GM18520 (cell line): Measurements from ENCODE around the gene FASTK.
A peak's percentile ranks its signal among the peaks of the same experiment; 100 is the strongest.

ENCODE experiments used
- ATAC-seq: cut with Tn5 transposase; IDR thresholded peaks from one replicate; pipeline ENCODE4 v1.9.1; 2021; ENCODE audit not compliant: unreplicated experiment

Gene FASTK

GRCh38 chr7:151118108-151119054 lies 37.8 kb upstream of the FASTK start:
- ATAC-seq, result no peak

GRCh38 chr7:151117565-151117964 lies 37.0 kb upstream of the FASTK start:
- ATAC-seq, result no peak

DNA sequence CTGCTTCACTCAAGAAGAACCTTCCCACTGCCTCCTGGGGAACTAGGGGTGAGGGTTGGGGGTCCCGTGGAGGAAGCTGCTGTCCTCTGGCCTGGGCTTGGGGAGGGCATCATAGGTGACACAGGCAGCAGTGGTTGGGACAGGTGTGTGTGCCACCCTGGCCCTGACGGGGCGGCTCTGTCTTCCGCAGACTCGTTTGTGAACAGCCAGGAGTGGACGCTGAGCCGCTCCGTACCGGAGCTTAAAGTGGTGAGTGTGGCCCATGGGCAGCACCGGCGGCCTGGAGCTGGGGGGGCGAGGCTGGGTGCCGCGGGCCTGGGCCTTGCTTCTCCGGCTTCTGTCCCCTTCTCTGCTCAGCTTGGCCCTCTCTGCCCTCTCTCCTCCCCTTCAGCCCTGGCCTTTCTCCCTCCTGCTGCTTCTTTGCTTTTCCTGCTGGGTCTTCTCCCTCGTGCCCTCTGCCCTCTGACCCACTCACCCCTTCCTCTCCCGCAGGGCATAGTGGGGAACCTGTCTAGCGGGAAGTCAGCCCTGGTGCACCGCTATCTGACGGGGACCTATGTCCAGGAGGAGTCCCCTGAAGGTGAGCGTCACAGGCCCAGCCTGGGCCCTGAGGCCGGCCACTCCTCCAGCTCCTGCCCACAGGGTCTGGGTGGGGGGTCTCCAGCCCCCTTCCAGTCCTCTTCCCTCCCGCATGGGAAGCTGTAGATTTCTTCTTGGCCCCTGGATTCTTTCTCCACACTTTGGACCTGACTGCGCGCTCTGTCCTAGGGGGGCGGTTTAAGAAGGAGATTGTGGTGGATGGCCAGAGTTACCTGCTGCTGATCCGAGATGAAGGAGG lies 36.2 kb upstream of the FASTK start:
- no peak for ATAC-seq

- ATAC-seq, result no peak
These were observed 35.3 kb upstream of the FASTK start for GRCh38 chr7:151115836-151116418.

GRCh38 chr7:151115121-151115835 lies 34.7 kb upstream of the FASTK start:
- no peak for ATAC-seq

DNA sequence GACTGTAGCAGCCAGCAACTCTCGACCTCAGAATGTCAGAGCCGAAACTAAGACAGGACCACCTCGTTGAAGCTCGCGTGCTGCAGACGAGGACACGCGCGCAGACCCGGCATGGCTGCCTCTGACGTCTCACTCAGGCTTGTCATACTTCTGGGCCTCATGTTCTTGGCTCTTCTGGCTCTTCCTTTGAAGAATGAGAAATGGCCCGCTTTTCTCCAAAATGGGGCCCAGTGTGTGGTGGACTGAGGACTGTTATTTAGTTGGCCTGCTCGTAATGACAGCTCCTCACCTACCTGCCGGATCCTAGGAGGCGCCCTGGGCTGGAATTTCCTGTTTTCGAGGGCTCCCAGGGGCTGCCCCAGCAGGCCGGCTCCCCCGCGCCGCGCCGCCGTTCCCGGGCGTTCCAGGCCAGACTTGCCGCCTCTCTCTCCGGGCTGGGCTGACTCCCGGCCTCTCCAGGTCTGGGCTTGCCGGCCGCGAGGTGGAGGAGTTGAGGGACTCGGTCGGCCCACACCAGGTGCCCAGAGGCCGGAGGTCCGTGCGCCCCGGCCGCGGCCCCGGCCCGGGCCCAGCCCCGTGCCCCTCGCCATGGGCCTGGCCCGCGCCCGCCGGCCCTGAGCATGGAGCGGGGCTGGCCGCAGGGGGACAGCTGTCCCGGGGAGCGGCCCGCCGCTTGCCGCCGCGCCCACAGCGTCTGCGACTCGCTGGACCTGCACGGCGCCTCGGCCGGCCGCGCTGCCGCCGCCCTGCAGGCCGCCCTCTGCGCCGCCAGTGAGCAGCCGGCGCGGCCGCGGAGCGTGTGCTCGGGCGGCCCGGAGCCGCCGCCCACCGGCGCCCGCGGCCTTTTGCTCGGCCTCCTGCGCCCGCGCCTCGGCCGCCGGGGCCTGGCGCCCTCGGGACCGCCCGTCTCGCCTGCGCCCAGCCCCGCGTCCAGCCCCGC lies 33.8 kb upstream of the FASTK start:
- ATAC-seq, result no peak

GRCh38 chr7:151113344-151114150 lies 32.9 kb upstream of the FASTK start:
- ATAC-seq, result no peak

- ATAC-seq, result peak; percentile 56
These were observed 30.5 kb upstream of the FASTK start for GRCh38 chr7:151110941-151111645.

DNA sequence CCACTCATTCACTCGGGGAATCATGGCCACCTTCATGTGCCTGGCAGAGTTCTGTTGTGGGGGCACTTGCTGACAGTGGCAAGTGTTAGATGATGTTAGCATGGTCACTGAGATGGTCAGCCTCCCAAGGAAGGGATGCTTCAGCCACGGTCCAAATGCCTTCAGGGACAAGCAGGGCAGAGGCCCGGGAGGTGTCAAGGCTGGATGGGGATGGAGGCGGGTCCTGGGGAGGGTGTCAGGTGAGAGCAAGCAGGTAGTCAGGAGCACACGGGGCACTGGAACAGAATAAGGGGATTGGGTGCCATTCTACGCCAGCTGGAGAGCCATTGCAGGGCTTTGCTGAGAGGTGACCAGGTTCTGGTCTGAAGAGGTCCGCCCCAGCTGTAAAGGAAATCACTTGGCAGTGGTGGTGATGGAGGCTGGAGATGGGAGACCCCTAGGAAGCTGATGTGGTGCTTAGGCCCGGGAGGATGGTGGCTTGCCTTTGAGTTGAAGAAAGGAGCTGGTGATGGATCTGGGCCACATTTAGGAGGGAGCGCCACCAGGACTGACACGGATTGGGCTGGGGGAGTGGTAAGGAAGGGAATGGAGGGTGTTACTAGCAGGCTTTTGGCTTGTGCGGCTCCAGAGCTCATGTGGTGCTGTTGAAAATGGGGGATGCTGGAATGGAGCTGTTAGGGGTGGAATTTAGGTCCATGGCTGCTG lies 29.8 kb upstream of the FASTK start:
- ATAC-seq, result no peak

GRCh38 chr7:151109094-151110048 lies 28.8 kb upstream of the FASTK start:
- ATAC-seq, result no peak

- no peak for ATAC-seq
These were observed 27.3 kb upstream of the FASTK start for GRCh38 chr7:151107882-151108281.

DNA sequence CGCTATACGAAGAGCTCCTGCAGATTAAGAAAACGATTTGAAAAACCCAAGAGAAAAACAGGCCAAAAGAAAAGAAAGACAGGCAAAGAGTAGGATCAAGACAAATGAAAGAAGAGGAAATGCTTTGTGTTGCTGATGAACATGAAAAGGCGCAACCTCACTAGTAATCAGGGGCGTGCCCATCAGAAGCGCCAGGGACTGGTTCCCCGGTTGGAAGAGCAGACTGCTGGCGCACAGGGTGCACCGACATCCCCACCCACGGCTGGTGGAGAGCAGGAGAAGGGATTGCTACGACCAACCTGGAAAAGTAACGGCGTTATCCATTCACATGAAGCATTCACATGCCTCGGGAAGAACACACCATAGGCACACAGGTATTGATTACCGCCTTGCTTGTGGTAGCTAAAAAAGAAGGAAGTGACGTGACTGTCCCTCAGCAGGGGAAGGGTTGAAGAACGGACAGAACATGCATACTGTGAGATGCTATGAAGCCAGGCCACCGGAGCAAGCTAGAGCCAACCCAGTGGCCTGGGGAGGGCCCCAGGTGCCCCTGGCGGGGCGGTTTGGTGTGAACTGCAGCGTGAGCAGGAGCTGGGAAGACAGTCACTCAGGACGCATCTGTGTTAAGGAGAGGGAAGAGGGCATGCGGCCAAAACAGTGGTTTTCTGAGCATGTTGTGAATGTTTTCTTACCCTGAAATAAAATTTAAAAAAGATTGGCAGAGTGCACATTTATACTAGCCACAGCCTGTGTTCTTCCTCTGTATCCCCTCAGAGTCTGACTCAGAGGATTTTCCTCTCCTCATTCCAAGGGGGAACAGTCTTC lies 24.0 kb upstream of the FASTK start:
- ATAC-seq, result no peak

- ATAC-seq, result no peak
These were observed 23.4 kb upstream of the FASTK start for GRCh38 chr7:151103973-151104372.

GRCh38 chr7:151102991-151103390 lies 22.4 kb upstream of the FASTK start:
- no peak for ATAC-seq

- no peak for ATAC-seq
These were observed 21.2 kb upstream of the FASTK start for GRCh38 chr7:151101621-151102396.
